ENCODE data around the gene PSD4. TPM values are rescaled to one million over a fixed set of nuclear protein-coding genes. Genes with fewer than 3 reads are reported as not detected.

Gene PSD4
- total and polyA plus RNA-seq, 2 of the 8 experiments (the other 6 are each of a cell fraction or from before 2014, with no cell fraction given): 0.53 to 1.2 TPM

DNA sequence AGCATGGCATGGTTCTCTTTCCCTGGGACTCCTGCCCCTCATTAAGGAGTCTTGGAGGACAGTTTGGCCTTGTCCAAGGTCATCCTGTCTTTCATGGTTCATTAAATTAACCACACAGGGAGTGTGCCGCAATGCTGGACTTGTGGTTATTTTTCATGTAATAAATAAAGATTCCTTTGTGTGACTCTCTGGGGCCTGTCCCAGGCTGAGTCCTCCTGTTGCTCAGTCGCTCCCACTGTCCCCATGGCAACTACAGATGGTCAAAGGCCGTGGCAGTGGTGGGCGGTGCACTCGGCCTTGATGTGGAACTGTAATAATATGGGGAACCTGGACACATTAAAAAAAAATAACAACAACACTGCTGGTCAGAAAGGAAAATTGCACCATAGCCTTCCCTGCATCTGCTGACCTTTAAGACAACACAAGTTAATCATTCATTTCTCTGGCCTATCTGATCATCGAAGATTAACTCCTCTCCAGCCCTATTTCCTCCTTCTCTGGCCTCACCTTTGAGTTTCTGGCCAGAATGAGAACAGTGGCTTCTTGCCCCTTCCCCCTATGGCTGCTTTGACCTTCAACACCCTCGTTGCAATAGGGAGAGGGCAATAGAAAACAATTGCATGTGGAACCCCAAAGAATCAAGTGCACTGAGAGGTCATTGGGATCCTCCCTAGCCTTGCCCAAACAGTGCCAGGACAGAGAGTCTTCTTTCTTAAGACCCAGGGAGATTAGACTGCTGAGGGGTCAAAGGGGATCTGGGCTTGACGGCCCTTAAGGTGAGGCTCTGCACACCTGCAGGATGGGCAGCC lies 44.7 kb downstream of the PSD4 start:
- H4K8ac ChIP-seq (ENCODE audit: extremely low read depth, insufficient read depth, low read length): no peak overlapping the region
- H3K14ac ChIP-seq (ENCODE audit: insufficient read length): no peak overlapping the region
- H2BK20ac ChIP-seq (ENCODE audit: low read length): no peak overlapping the region
- H3K23ac ChIP-seq (ENCODE audit: insufficient read length): no peak overlapping the region
- no peaks in the 10 kb centered on the region for H3K27me3 ChIP-seq (replicated peaks in 1 of 4; ENCODE audit: control insufficient read depth in 3 of 4, extremely low read depth in 1 of 4, insufficient read depth in 3 of 4, low read length in 3 of 4)
- no peaks in the 10 kb centered on the region for H3K23me2 ChIP-seq (ENCODE audit: low read depth, low read length)
- H3K79me2 ChIP-seq (ENCODE audit: control insufficient read depth in 1 of 2, insufficient read depth in 2 of 2, low read length in 2 of 2): no peaks in the 10 kb centered on the region
- no peak overlapping the region for H2BK5ac ChIP-seq (ENCODE audit: low read depth, low read length)
- H2BK120ac ChIP-seq (replicated peaks; ENCODE audit: low read depth, low read length): no peak overlapping the region
- H2BK12ac ChIP-seq (ENCODE audit: low read depth, low read length): no peak overlapping the region
- no peak overlapping the region for H3K56ac ChIP-seq (replicated peaks; ENCODE audit: insufficient read length, low read depth, low read length)
- DNase-seq (ENCODE audit: low read depth in 1 of 2, low spot score in 2 of 2) (no peak), FAIRE-seq (no peak)
- no peak overlapping the region for H2AFZ ChIP-seq (ENCODE audit: low read length)
- 94% methylated on average over 8 of the region's 8 CpGs; no CpG with 5 or more reads in 1 of the 2 experiments for WGBS, 2 experiments (ENCODE audit: extremely low coverage in 1 of 2, insufficient coverage in 1 of 2, insufficient read length in 1 of 2, insufficient replicate concordance in 2 of 2, low coverage in 1 of 2, low lambda C conversion rate in 2 of 2, missing lambda C conversion rate in 1 of 2)
- no peak overlapping the region for H2BK15ac ChIP-seq (ENCODE audit: low read length)
- POLR2A ChIA-PET (ENCODE audit: partially characterized antibody): no interaction called here
- H3K36me3 ChIP-seq (ENCODE audit: control insufficient read depth in 2 of 4, insufficient read depth in 4 of 4, low read length in 3 of 4): no peaks in the 10 kb centered on the region
- H3K4me1 ChIP-seq (replicated peaks in 1 of 4; ENCODE audit: control insufficient read depth in 3 of 4, insufficient read depth in 4 of 4, low read length in 3 of 4): peaks cover 0 to 5% (median 4%) of the 10 kb centered on the region in 4 experiments; a peak in 4 of 7 replicates
- no peak overlapping the region for H3K9ac ChIP-seq (replicated peaks in 1 of 4; ENCODE audit: extremely low read depth in 1 of 4, low read depth in 3 of 4, low read length in 3 of 4)
- H4K5ac ChIP-seq (ENCODE audit: insufficient read length, low read depth, low read length): no peak overlapping the region
- no peak overlapping the region for H3K4me3 ChIP-seq (ENCODE audit: extremely low read depth in 1 of 4, insufficient read depth in 2 of 4, low read depth in 3 of 4, low read length in 4 of 4)
- no peak overlapping the region for H2AK5ac ChIP-seq (ENCODE audit: low read depth, low read length)
- H3K4ac ChIP-seq (replicated peaks; ENCODE audit: insufficient read length, low read depth, low read length): no peak overlapping the region
- CTCF ChIA-PET (ENCODE audit: partially characterized antibody): interaction anchor here (1.5 to 3.8 kb wide), 7 partner anchors 12 to 80 kb away, joined by 5 to 24 read pairs (median 16); no protein-coding TSS in a partner anchor
- H3K79me1 ChIP-seq (ENCODE audit: low read depth, low read length): no peaks in the 10 kb centered on the region
- H3K4me2 ChIP-seq (ENCODE audit: insufficient read depth in 1 of 2, low read depth in 2 of 2, low read length in 2 of 2): no peak overlapping the region
- no peak overlapping the region for H4K91ac ChIP-seq (replicated peaks; ENCODE audit: insufficient read length, low read length)
- H3K18ac ChIP-seq (ENCODE audit: extremely low read depth, low read length): no peak overlapping the region
- no peaks in the 10 kb centered on the region for H3K9me3 ChIP-seq (ENCODE audit: insufficient read depth in 2 of 2, low read depth in 1 of 2, low read length in 1 of 2)
- H4K20me1 ChIP-seq (replicated peaks in 1 of 2; ENCODE audit: control insufficient read depth in 1 of 2, insufficient read depth in 2 of 2, low read length in 2 of 2): no peaks in the 10 kb centered on the region
- no peak overlapping the region for H3K27ac ChIP-seq (ENCODE audit: low read depth, low read length)
- TF ChIP-seq CHD2 (IDR thresholded peaks at IDR 0.05; ENCODE audit: low read length) (no peak), SUZ12 (IDR thresholded peaks at IDR 0.05; ENCODE audit: low read length) (no peak), CTBP2 (IDR thresholded peaks at IDR 0.05; ENCODE audit: borderline replicate concordance, insufficient read depth, insufficient read length, low read length) (no peak), POLR2A (IDR thresholded peaks at IDR 0.05; ENCODE audit: control extremely low read depth in 1 of 2, low read depth in 2 of 2, low read length in 2 of 2) (no peak), BCL11A (IDR thresholded peaks at IDR 0.05; ENCODE audit: low read depth in 2 of 2, low read length in 2 of 2) (no peak), TAF1 (IDR thresholded peaks at IDR 0.05; ENCODE audit: low read depth, low read length) (no peak), TEAD4 (IDR thresholded peaks at IDR 0.05; ENCODE audit: low read depth, low read length) (no peak), KDM4A (IDR thresholded peaks at IDR 0.05; ENCODE audit: low read depth, low read length, severe bottlenecking) (no peak), HDAC6 (IDR thresholded peaks at IDR 0.05; ENCODE audit: low read depth, low read length) (no peak)
- TF ChIP-seq, protein P1, sequence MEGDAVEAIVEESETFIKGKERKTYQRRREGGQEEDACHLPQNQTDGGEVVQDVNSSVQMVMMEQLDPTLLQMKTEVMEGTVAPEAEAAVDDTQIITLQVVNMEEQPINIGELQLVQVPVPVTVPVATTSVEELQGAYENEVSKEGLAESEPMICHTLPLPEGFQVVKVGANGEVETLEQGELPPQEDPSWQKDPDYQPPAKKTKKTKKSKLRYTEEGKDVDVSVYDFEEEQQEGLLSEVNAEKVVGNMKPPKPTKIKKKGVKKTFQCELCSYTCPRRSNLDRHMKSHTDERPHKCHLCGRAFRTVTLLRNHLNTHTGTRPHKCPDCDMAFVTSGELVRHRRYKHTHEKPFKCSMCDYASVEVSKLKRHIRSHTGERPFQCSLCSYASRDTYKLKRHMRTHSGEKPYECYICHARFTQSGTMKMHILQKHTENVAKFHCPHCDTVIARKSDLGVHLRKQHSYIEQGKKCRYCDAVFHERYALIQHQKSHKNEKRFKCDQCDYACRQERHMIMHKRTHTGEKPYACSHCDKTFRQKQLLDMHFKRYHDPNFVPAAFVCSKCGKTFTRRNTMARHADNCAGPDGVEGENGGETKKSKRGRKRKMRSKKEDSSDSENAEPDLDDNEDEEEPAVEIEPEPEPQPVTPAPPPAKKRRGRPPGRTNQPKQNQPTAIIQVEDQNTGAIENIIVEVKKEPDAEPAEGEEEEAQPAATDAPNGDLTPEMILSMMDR (IDR thresholded peaks at IDR 0.05; ENCODE audit: control extremely low read depth in 1 of 3, insufficient read depth in 1 of 3, low read depth in 1 of 3, low read length in 3 of 3): no peak
